HG03064 (cell line): Measurements from ENCODE around the gene FCER1A.

Experiments used
- ATAC-seq: cut with Tn5 transposase; IDR thresholded peaks from one replicate; pipeline ENCODE4 v1.9.1; 2021; ENCODE audit warnings: low read depth; ENCODE audit not compliant: unreplicated experiment

The FCER1A gene

DNA sequence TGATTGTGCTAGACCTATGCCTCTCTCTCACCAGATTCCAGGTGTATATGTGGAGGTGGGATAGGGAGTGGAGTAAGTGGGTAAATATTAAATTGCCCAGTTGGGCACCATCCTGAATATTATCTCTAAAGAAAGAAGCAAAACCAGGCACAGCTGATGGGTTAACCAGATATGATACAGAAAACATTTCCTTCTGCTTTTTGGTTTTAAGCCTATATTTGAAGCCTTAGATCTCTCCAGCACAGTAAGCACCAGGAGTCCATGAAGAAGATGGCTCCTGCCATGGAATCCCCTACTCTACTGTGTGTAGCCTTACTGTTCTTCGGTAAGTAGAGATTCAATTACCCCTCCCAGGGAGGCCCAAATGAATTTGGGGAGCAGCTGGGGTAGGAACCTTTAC, at the start of gene FCER1A:
TSS of gene FCER1A (plus strand) at position 242 of the 400 bp plus-strand sequence. CDS start at position 271, 29 bp downstream.
- no peak for ATAC-seq

DNA sequence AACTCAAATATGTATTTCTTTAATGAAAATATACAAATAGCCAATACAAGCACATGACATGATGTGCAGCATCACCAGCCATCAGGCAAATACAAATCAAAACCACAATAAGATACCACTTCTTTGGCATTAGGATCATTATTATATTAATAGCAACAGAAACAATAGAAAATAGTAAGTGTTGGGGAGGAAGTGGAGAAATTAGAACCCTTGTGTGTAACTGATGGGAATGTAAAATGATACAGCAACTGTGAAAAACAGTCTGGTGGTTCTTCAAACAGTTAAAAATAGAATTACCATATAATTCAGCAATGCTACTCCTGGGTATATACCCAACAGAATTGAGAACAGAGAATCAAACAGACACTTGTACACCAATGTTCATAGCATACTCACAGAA, 40.8 kb upstream of the FCER1A start:
- ATAC-seq: no peak

DNA sequence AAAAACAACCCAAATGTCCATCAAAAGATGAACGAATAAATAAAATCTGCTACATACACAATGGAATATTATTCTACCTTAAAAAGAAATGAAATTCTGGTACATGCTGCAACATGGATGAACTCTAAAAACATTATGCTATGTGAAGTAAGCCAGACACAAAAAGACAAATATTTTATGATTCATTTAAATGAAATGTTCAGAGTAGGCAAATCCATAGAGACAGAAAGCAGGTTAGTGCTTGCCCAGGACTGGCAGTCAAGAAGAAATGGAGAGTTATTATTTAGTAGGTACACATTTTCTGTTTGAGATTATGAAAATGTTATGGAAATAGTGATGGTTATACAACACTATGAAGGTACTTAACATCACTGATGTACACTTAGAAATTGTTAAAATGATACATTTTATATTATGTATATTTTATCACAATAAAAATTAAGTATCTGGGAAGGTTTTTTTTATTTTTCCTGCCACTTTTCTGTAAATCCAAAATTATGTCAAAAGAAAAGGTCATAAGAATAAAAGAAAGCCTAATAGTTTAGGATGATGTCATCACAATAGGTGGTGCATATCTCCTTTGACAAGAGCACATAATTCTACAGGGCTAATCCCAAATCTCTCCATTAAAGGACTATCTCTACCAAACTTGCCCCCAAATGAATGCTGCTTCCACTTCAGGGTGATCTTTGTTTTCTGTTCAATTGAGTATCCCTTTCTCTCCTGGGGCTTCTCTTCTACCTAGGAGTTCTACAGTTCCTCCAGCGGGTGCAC, 40.2 kb upstream of the FCER1A start:
- ATAC-seq: no peak

DNA sequence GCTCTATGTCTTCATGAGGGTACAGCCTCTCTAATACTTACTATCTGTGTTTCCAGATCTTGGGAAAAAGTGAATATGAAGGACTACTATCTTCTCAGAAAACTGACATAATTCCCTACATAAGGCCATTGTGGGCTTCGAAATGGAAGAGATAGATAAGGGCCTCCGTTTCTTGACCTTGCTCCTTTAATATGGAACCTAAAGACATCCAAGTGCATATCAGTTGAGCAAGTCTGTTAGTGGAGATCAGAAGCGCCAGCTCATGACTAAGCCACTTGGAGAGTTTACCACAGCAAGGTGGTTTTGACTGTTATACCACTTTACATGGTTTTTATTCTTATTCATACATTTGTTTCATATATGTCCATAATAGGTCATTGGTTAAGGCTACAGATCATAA, 35.3 kb upstream of the FCER1A start:
- no peak for ATAC-seq

DNA sequence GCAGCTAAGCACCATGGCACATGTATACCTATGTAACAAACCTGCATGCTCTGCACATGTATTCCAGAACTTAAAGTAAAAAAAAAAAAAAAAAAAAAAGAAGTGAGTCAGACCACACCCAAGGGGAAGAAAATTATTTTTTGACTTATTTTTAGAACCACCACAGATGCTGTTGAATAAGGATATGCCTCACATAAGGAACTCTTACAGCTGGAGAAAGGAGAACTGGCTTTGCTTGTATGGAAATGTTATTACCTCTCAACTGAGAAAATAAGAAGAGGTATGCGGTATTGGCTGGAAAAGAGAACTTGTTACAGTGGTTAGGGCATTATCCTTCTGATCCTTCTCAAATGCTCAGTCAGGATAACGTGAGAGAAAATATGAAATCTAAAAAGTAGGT, 27.5 kb upstream of the FCER1A start:
- no peak for ATAC-seq

DNA sequence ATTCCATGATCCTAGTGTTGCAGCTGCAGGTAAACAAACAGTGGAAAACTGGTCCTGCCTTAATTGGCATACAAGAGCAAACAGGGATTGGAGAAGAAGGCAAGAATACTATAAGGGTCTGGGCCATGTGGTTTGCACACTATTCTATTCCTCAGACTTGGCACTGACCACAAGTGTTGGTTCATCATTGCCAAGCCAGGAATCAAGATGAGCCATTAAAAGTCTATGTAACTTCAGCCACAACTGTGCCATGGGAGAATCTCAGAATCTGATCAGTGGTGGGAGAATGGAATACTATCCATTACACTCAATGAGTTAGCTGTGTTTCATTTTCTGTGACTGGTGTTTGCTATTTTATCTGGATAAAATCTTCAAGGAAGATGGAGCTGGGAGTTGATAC, 26.2 kb upstream of the FCER1A start:
- no peak for ATAC-seq

DNA sequence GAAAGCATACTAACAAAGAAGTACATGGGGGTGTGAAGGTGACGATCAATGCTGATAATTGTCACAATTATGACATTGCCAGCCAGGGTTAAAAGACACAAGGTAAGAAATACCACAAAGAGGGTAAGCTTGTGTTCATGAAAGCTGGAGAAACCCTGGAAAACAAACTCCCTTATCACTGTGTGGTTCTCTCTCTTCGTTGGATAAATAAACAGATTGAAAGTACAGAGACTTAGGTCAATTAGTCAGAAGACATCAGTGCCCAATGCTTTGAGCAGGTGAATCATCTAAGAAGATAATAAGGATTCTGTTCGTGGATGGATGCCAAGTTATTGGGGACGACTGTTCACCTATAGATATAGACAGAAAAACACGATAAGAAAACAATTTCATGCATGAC, 22.4 kb upstream of the FCER1A start:
- ATAC-seq: no peak

DNA sequence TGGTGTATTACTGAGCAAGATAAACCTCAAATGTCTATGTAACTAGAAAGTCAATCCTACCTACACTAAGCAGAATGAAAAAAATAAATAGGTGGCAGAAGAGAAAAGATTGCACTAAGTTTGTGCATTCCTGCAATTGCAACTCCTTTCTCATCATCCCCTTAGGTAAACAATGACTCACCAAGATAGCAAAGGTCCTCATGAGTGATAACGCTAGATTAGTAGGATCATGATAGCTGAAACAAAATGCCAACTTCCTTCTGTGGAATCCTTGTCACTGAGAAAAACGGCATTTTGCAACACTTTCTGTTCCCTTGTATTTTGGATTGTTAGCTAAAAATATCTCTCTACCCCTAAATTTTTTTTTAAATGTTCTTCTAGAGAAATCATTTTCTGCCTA, 20.0 kb upstream of the FCER1A start:
- ATAC-seq: no peak

DNA sequence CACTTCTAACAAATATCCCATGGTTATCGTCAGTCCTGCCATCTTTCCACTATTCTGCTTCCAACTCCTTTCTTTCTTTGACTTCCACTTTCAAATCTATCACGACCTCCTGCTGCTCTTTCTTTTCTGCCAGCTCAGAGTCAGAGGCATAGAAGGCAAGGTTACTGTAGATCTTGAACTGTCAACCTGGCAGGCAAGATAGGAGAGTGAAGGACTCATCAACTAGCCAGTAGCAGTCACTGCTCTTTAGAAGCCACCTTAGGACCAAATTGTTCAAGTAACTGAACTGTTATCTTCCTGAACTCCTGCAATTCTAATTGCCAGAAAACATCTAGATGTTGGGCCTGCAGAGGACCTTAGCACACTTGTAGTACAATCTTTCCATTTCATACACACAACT, 13.1 kb upstream of the FCER1A start:
- ATAC-seq: no peak

DNA sequence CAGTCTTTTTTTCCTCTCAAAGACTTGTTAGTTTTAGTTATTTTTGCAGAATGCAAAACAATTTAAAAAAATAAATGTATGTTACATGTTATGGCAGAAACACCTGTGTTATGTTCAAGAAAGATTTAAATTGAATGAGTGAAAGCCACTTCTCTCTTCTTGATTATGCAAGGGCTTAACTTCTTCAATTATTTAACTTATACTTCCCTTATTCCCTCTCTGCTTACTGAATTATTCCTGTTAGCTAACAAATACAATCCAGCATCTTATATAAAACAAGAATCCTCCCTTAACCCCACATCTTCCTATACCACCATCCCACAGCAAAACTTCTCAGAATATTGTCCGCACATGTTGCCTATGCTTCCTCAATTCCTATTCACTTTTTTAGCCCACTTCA, 10.7 kb upstream of the FCER1A start:
- ATAC-seq: no peak

DNA sequence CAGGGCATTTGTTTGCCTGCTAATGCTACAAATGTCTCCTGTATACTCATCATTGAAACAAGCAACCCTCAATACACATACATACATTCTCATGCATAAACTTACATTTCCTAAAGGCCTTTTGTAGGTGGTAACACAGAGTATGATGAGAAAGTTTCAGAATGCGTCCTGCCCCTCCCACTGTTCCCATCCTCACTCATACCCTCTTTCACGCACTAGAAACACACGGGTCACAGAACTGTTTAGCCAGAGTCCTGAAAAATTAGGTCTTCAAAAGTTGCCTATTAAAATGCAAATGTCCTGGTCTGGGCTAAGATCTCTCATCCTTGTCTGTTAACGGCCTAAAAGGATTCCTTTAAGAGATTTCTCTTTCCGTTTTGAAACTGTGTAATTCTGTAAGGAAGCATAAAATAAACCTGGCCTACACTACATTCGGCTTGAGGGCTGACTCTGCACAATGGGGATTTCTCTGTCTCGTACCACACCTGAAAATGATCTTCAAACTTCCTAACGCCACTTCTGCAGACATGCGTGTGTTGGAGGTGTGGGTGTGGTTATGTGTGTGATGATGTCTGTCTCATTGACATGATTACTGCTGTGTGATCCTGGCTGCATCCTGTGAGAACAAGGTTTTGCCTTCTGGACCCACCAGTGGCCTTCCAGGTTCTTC, 5.3 kb upstream of the FCER1A start:
- no peak for ATAC-seq

DNA sequence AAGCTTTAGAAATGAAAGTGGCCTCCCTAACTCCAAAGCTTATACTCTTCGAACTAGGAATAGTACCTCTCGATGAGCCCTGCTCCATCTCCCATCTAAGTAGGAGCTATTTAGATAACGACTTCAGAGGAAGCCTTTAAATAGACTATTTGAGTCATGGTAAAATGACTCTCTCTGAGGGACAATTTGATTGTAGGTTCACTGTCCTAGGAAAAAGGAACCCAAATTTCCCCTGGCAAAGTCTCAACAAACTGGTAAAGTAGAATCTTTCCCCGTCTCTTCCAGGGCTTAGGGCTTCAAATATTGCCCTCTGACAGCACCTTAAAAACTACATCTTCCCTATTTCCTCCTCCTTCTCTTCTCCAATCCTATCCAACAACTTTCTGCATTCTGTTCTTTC, 2.0 kb upstream of the FCER1A start:
- no peak for ATAC-seq

DNA sequence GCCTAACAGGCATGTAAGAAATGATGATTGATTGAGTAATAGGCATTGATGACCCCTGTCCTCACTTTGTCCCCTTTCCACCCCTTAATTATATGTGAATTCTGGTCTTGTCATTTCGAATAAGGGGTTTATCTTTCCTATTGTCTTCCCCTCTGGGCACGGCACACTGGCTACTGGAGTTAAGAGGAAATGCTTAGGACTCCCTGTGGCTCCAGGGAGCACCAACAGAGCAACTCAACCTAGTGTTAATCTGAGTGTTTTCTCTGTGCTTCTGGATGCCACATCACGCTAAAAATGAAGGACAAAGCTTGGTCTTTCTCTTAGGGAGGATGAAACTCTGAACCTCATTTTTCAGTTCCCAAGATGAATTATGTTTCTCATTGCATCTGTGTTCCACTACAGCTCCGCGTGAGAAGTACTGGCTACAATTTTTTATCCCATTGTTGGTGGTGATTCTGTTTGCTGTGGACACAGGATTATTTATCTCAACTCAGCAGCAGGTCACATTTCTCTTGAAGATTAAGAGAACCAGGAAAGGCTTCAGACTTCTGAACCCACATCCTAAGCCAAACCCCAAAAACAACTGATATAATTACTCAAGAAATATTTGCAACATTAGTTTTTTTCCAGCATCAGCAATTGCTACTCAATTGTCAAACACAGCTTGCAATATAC, 5.3 kb downstream of the FCER1A start:
- ATAC-seq: no peak

DNA sequence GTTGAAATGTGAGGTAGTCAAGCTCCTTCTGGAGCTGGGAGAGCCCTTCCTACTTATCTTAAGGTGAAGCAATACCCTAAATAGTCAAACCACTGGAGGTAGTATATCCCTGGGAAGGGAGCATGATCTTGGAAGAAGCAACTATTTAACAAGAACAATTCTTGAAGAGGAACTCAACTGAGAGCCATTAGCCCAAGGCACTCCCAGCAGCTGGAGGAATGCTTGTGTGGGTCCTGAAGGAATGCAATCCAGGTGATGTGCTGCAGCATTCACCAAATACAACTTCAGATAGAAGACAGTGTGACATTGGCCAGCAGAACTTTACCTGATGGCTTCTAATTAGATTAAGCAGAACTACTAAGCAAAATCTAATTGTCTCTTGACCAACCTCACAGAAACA, 9.5 kb downstream of the FCER1A start:
- no peak for ATAC-seq

DNA sequence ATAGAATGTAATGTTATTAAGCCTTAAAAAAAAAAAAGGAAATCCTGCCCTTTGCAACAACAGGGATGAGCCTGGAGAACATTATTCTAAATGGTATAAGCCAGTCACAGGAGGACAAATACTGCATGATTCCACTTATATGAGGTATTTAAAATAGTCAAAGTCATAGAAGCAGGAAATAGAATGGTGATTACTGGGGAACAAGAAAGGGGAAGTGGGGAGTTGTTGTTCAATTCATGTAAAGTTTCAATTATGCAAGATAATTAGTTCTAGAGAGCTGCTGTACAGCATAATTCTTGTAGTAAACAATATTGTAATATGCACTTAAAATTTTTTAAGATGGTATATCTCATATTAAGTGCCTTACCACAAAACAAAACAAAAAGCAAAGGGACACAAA, 13.2 kb downstream of the FCER1A start:
- ATAC-seq: no peak

DNA sequence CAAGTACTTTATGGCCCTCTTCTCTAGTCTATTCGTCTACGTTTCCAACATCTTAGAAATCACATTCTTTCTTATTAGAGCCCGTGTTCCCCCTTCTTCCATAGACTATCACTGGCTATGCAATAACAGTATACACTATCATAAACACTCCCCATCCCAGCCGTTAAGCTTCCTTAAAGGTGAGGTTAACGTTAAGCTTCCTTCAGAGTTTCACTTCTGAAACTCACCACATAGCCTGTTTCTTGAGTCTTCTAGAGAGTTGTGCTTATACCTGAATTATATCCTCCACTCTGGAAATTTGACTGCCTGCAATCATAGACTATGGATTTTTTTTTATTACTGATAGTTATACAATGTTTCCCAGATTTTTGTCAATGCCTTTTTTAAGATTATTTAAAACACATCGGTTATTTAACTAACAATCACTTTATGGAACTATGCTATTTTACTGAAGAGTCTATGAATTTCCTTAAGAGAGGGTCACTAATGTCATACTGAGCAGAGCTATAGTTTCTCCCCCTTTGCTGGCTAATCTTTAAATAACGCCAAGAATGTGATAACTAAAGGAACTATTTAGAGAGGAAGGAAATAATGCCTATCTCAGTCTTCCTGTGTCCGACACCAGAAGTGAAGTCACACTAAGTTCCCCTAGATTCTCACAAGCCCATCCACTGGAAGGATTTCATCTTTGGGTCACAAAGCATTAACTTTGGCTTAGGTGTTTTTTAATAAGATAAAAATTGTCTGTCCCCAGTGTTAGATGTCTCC, 16.8 kb downstream of the FCER1A start:
- ATAC-seq: no peak

DNA sequence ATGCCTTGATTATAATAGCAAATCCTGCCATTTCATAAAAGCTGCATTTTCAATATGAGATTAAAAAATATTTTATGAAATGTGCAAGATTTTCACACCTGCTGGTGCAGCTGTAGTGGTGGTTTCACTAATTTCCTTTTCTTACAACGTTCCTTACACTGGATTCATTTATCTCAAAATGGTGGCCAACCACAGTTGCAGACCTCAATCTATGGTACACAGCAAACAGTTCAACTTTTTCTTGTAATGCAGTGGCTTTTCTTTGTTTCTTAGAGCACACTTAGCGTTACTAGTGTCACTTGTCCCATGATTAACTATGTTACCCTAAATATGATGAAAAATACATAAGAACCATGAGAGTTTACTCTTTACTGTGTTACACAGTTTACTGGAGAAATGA, 32.7 kb downstream of the FCER1A start:
- no peak for ATAC-seq

DNA sequence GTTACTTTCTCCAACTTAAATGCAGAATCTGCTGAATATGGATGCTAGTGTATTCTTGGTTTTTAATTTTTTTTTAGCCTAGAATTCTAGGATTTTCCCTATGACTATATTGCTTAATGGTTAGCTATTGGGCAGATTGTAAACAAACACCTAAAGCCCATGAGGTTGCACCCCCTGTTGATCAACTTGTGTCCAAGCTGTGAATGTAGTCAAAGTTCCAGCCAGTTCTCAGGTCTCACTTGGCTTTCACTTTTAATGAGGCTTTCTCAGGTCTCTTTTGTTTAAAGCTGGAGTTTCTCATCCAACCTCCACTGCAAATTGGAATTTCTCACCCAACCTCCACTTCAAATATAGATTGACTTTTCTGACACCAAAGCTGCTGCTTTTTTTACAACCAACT, 35.9 kb downstream of the FCER1A start:
- ATAC-seq: no peak

DNA sequence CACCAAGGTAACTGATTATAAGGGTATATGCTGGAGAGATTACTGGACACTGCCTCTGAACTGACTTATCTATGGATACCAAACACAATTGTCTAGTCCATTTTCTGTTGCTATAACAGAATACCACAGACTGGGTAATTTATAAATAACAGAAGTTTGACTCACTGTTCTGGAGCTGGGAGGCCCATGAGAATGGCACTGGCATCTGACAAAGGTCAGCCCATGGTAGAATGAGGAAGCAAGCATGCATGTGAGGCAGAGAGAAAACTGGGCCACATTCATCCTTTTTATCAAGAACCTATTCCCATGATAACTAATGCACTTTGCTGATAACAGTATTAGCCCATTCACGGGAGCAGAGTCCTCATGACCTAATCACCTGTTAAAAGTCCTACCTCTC, 37.4 kb downstream of the FCER1A start:
- no peak for ATAC-seq

DNA sequence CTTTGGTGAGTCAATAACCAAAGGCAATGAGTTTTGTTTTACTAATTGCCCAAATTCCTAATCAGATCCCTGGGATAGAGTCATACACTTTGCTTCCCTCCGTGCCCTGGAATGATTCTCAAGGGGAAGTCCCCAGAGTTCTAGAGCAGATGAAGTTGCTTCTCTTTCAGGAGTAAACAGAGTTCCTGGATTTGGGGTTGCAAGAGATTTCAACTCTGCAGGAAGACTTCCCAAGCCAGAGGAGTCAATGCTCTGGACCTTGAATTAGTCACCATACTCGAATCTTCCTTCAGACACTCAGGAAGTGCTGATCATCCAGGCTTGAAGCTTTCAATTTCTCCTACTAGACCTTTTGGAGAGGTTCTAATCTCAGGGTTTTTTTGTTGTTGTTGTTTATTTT, 39.6 kb downstream of the FCER1A start:
- no peak for ATAC-seq

DNA sequence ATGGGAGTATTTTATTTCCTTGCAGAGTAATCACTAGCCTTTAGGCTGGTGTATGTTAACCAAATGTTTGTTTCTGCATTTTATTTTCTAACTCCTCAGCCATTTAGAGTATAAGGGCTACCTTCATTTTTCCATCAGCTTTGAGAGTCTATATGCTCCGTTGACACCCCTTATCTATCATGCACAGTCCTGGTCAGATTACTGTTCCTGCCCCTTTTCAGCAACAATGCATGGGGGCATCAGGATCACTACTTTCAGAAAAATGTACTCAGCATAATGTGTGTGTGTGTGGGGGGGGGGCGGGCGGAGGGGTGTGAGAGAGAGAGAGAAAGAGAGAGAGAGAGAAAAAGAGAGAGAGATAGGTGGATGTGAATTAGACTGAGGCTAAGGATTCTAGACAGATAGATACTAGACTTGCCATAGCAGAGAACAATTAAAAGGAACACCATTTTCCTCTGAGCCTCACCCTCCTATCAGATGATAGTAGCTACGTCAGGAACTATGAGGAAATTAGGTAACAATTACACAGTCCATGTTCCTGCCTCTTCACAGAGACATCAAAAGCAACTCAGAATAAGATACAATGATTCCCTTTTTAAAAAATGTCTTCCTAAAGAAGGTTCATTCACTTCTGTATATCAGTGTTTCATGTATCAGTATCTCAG, 40.8 kb downstream of the FCER1A start:
- no peak for ATAC-seq
